Measurements from ENCODE around the gene CUL9.
"Not testable (repeated sequence)": the region's sequence is repeated elsewhere in the genome, so short reads cannot be mapped to it uniquely, and the experiment has no call there.

Gene CUL9

GRCh38 chr6:43181942-43182860 lies at the start of gene CUL9:
CUL9 (plus strand) TSS chr6:43182196; CDS start chr6:43184311, 2,115 bp downstream.
- DNase-seq, result peak; percentile 67

GRCh38 chr6:43138267-43138666 lies 43.7 kb upstream of the CUL9 start:
- DNase-seq, result no peak

- not testable (repeated sequence) for DNase-seq
These were observed 42.0 kb upstream of the CUL9 start for GRCh38 chr6:43139973-43140372.

GRCh38 chr6:43141644-43142043 lies 40.4 kb upstream of the CUL9 start:
- no peak for DNase-seq

- no peak for DNase-seq
These were observed 39.9 kb upstream of the CUL9 start for GRCh38 chr6:43142101-43142500.

GRCh38 chr6:43143235-43144128 lies 38.5 kb upstream of the CUL9 start:
- DNase-seq, result peak; percentile 82

- DNase-seq, result no peak
These were observed 37.1 kb upstream of the CUL9 start for GRCh38 chr6:43144879-43145278.

GRCh38 chr6:43146261-43146660 lies 35.7 kb upstream of the CUL9 start:
- DNase-seq, result no peak

- DNase-seq, result no peak
These were observed 35.0 kb upstream of the CUL9 start for GRCh38 chr6:43146709-43147688.

GRCh38 chr6:43147691-43148477 lies 34.1 kb upstream of the CUL9 start:
- DNase-seq, result no peak

GRCh38 chr6:43149265-43149664 lies 32.7 kb upstream of the CUL9 start:
- DNase-seq, result peak; percentile 26

- no peak for DNase-seq
These were observed 31.8 kb upstream of the CUL9 start for GRCh38 chr6:43150051-43150751.

- DNase-seq, result no peak
These were observed 22.4 kb upstream of the CUL9 start for GRCh38 chr6:43159599-43159998.

- no peak for DNase-seq
These were observed 18.1 kb upstream of the CUL9 start for GRCh38 chr6:43163899-43164298.

GRCh38 chr6:43170417-43170930 lies 11.5 kb upstream of the CUL9 start:
- DNase-seq, result peak; percentile 87

- peak; percentile 99 for DNase-seq
These were observed 10.9 kb upstream of the CUL9 start, which contains the start of gene SRF for GRCh38 chr6:43170931-43171706. SRF (plus strand) TSS chr6:43171269; CDS start chr6:43171657, 388 bp downstream.

- no peak for DNase-seq
These were observed 10.3 kb upstream of the CUL9 start for GRCh38 chr6:43171707-43172103.

GRCh38 chr6:43172104-43173007 lies 9.6 kb upstream of the CUL9 start:
- peak; percentile 34 for DNase-seq

Data from HCEC 1CT (cell line).